K562 (cell line): ENCODE measurements around the gene HDAC10. TPM values are rescaled to one million over a fixed set of nuclear protein-coding genes. Genes with fewer than 3 reads are reported as not detected.

Experiments
- ETV5 ChIP-seq: sonication (generic); formaldehyde crosslinking; IDR thresholded peaks from 2 replicates; pipeline ENCODE4 v1.4.0; 2020; ENCODE audit warnings: low read depth, mild to moderate bottlenecking, missing genetic modification reagents
- HDAC3 ChIP-seq: fragments of 450-650 bp; IDR thresholded peaks from 2 replicates; pipeline ENCODE4 v1.6.1; 2018; ENCODE audit warnings: borderline replicate concordance, mild to moderate bottlenecking, moderate library complexity; ENCODE audit not compliant: partially characterized antibody
- polyA plus RNA-seq, 8 experiments: library from polyadenylated mRNA; depleted of rRNA in 4 of 8; stranded (reverse) in 5 of 8; unstranded in 3 of 8; fragments of >200 nt; fragmentation: Nextera tagmentation in 2 of 8; fragmentation: Illumina TruSeq in 1 of 8; extraction: Ambion mirVana in 2 of 8; extraction: Trizol in 1 of 8; gene quantifications; 2 replicates each; pipeline versions ENCODE4 v1.2.1 to v1.2.3, GENCODE V29; 2011 to 2014; ENCODE audit warnings: inconsistent platforms in 1 of 8, missing spikeins in 1 of 8
- total RNA-seq, 7 experiments: library from RNA; depleted of rRNA in 6 of 7; stranded (reverse); fragments of >200 nt in 6 of 7; fragmentation: Illumina TruSeq in 2 of 7; extraction: Trizol in 2 of 7; gene quantifications; 2 replicates each; pipeline versions ENCODE4 v1.2.1 to v1.2.3, GENCODE V29; 2011 to 2021; ENCODE audit warnings: low replicate concordance in 1 of 7
- TF ChIP-seq, protein P1 (sequence below): fragments of 250-450 bp; sonication (Bioruptor Pico); IDR thresholded peaks from 2 replicates; pipeline ENCODE4 v1.4.0; 2020
- TF ChIP-seq, protein P2 (sequence below): fragments of 450-650 bp; IDR thresholded peaks from 2 replicates; pipeline ENCODE4 v1.6.1; 2016; ENCODE audit warnings: mild to moderate bottlenecking, moderate library complexity

The HDAC10 gene
- total and polyA plus RNA-seq, 9 of the 15 experiments (the other 6 are each of a cell fraction or from before 2014, with no cell fraction given): 0.10 to 44.2 (median 6.5) TPM

DNA sequence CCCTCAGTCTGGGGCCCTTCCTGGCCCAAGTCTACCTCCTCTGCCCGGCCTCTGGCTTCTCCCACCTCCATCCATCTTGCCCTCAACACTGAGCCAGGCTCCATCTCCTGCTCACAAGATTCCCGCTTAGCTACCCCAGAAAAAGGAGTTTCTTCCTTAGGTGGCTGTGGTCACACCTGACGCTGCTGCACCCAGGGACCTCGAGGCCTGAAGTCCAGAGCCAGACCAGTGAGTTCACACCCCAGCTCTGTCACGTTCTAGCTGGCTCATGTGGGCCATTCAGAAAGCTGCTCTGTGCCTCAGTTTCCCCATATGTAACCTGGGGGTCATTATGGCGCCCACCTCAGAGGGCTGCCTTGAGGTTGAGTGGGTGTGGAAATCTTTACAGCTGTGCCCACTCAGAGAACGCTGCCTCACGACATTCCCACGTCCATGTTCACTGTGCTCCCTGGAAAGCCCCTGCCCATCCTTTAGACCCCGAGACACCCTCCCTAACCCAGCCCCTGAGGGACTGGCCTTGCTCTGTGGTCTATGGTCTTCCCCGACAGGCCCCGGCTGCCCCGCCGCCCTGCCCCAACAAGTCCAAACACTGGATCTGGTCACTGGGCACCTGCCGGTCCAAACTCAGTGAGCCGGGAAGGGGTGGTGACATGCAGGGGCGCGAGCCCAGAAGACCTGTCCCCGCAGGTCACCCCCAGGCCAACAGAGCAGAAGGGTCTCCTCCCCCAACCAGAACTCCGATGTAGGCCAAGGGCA is 46.6 kb upstream of the HDAC10 start (continued):
- TF ChIP-seq, protein P1, sequence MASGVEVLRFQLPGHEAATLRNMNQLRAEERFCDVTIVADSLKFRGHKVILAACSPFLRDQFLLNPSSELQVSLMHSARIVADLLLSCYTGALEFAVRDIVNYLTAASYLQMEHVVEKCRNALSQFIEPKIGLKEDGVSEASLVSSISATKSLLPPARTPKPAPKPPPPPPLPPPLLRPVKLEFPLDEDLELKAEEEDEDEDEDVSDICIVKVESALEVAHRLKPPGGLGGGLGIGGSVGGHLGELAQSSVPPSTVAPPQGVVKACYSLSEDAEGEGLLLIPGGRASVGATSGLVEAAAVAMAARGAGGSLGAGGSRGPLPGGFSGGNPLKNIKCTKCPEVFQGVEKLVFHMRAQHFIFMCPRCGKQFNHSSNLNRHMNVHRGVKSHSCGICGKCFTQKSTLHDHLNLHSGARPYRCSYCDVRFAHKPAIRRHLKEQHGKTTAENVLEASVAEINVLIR (CRISPR knock-in tag): no peak
- TF ChIP-seq, protein P2, sequence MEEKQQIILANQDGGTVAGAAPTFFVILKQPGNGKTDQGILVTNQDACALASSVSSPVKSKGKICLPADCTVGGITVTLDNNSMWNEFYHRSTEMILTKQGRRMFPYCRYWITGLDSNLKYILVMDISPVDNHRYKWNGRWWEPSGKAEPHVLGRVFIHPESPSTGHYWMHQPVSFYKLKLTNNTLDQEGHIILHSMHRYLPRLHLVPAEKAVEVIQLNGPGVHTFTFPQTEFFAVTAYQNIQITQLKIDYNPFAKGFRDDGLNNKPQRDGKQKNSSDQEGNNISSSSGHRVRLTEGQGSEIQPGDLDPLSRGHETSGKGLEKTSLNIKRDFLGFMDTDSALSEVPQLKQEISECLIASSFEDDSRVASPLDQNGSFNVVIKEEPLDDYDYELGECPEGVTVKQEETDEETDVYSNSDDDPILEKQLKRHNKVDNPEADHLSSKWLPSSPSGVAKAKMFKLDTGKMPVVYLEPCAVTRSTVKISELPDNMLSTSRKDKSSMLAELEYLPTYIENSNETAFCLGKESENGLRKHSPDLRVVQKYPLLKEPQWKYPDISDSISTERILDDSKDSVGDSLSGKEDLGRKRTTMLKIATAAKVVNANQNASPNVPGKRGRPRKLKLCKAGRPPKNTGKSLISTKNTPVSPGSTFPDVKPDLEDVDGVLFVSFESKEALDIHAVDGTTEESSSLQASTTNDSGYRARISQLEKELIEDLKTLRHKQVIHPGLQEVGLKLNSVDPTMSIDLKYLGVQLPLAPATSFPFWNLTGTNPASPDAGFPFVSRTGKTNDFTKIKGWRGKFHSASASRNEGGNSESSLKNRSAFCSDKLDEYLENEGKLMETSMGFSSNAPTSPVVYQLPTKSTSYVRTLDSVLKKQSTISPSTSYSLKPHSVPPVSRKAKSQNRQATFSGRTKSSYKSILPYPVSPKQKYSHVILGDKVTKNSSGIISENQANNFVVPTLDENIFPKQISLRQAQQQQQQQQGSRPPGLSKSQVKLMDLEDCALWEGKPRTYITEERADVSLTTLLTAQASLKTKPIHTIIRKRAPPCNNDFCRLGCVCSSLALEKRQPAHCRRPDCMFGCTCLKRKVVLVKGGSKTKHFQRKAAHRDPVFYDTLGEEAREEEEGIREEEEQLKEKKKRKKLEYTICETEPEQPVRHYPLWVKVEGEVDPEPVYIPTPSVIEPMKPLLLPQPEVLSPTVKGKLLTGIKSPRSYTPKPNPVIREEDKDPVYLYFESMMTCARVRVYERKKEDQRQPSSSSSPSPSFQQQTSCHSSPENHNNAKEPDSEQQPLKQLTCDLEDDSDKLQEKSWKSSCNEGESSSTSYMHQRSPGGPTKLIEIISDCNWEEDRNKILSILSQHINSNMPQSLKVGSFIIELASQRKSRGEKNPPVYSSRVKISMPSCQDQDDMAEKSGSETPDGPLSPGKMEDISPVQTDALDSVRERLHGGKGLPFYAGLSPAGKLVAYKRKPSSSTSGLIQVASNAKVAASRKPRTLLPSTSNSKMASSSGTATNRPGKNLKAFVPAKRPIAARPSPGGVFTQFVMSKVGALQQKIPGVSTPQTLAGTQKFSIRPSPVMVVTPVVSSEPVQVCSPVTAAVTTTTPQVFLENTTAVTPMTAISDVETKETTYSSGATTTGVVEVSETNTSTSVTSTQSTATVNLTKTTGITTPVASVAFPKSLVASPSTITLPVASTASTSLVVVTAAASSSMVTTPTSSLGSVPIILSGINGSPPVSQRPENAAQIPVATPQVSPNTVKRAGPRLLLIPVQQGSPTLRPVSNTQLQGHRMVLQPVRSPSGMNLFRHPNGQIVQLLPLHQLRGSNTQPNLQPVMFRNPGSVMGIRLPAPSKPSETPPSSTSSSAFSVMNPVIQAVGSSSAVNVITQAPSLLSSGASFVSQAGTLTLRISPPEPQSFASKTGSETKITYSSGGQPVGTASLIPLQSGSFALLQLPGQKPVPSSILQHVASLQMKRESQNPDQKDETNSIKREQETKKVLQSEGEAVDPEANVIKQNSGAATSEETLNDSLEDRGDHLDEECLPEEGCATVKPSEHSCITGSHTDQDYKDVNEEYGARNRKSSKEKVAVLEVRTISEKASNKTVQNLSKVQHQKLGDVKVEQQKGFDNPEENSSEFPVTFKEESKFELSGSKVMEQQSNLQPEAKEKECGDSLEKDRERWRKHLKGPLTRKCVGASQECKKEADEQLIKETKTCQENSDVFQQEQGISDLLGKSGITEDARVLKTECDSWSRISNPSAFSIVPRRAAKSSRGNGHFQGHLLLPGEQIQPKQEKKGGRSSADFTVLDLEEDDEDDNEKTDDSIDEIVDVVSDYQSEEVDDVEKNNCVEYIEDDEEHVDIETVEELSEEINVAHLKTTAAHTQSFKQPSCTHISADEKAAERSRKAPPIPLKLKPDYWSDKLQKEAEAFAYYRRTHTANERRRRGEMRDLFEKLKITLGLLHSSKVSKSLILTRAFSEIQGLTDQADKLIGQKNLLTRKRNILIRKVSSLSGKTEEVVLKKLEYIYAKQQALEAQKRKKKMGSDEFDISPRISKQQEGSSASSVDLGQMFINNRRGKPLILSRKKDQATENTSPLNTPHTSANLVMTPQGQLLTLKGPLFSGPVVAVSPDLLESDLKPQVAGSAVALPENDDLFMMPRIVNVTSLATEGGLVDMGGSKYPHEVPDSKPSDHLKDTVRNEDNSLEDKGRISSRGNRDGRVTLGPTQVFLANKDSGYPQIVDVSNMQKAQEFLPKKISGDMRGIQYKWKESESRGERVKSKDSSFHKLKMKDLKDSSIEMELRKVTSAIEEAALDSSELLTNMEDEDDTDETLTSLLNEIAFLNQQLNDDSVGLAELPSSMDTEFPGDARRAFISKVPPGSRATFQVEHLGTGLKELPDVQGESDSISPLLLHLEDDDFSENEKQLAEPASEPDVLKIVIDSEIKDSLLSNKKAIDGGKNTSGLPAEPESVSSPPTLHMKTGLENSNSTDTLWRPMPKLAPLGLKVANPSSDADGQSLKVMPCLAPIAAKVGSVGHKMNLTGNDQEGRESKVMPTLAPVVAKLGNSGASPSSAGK: no peak
- TF ChIP-seq HDAC3: no peak
- TF ChIP-seq ETV5 (CRISPR knock-in tag): no peak
